ENCODE data around the gene THAP7.

GRCh38 chr22:21032037-21032867 is 30.3 kb upstream of the THAP7 start, which contains the start of gene SLC7A4:
- no peak for TF ChIP-seq POLR2A (IDR thresholded peaks at IDR 0.05)
- TF ChIP-seq CTCF (IDR thresholded peaks at IDR 0.05): no peak
